HepG2 (cell line): ENCODE data around the gene CHCHD6. TPM values are rescaled to one million over a fixed set of nuclear protein-coding genes. Genes with fewer than 3 reads are reported as not detected.

Experiments
- ATAC-seq: fragments of 200-7000 bp; cut with Tn5 transposase; 3 replicates; pipeline ENCODE4 v1.9.1; 2020; ENCODE audit warnings: mild to moderate bottlenecking, moderate library complexity
- BruUV-seq: library from RNA; stranded (reverse); fragments of 400-500 nt; replicated peaks from 2 replicates; lab custom pipeline; 2021; lab: Mats Ljungman, UMichigan
- CTCF ChIA-PET: fragments of 300-600 bp; formaldehyde crosslinking; extraction: SDS; loops from one replicate; lab custom pipeline; 2021; ENCODE audit warnings: low total read pairs, inconsistent platforms, low intra/inter-chr PET ratio; lab: Yijun Ruan, JAX
- POLR2A ChIA-PET: fragments of 350-600 bp; sonication (Branson Sonifier 250); formaldehyde crosslinking; loops from one replicate; lab custom pipeline; 2020; ENCODE audit warnings: antibody characterized with exemption, inconsistent platforms; lab: Yijun Ruan, JAX
- DNase-seq: peaks from one replicate; pipeline ENCODE4 v3.0.0-alpha.2; 2015; ENCODE audit warnings: low spot score
- FAIRE-seq: peaks from 3 replicates; lab custom pipeline; 2011; peaks lifted over from hg19 to GRCh38; lab: Jason Lieb, UNC
- H2AFZ ChIP-seq: one replicate; pipeline ENCODE4 v1.6.1; 2011; ENCODE audit warnings: low read length, inconsistent platforms
- H3K27ac ChIP-seq: fragments of 300-600 bp; 3 replicates; pipeline ENCODE4 v1.8.0; 2011; ENCODE audit warnings: mixed run types, mild to moderate bottlenecking, mixed read lengths, low read length, inconsistent platforms; ENCODE audit not compliant: insufficient read depth; ENCODE audit errors: extremely low read length
- H3K27me3 ChIP-seq, 2 experiments: fragments of 200-600 bp in 1 of 2; 2 replicates in 1 of 2; 3 replicates in 1 of 2; pipeline versions ENCODE4 v1.6.0 to v1.8.0; 2011; ENCODE audit warnings: low read length in 2 of 2, mild to moderate bottlenecking in 2 of 2, moderate library complexity in 2 of 2, inconsistent platforms in 1 of 2; ENCODE audit not compliant: insufficient read depth in 2 of 2, control insufficient read depth in 1 of 2
- H3K36me3 ChIP-seq, 2 experiments: fragments of 200-600 bp in 1 of 2; replicated peaks in 1 of 2; 2 replicates in 1 of 2; 3 replicates in 1 of 2; pipeline versions ENCODE4 v1.5.1 to v1.8.0; 2011; ENCODE audit warnings: low read length in 2 of 2, inconsistent platforms in 1 of 2; ENCODE audit not compliant: insufficient read depth in 2 of 2, control insufficient read depth in 1 of 2
- H3K4me1 ChIP-seq: 2 replicates; pipeline ENCODE4 v1.5.1; 2012; ENCODE audit warnings: low read length, inconsistent platforms; ENCODE audit not compliant: insufficient read depth
- H3K4me2 ChIP-seq: 2 replicates; pipeline ENCODE4 v1.6.0; 2011; ENCODE audit warnings: low read depth, low read length, inconsistent platforms
- H3K4me3 ChIP-seq, 3 experiments: fragments of 200-600 bp in 1 of 3; sonication (generic), shearing (Covaris generic) in 1 of 3; replicated peaks in 1 of 3; 2 replicates each; pipeline ENCODE4 v1.5.1; 2011 to 2016; ENCODE audit warnings: low read length in 3 of 3, inconsistent platforms in 2 of 3, low read depth in 2 of 3, mild to moderate bottlenecking in 2 of 3, control low read depth in 1 of 3, mixed read lengths in 1 of 3; ENCODE audit not compliant: insufficient read depth in 1 of 3
- H3K79me2 ChIP-seq: one replicate; pipeline ENCODE4 v1.6.1; 2011; ENCODE audit warnings: low read length, inconsistent platforms; ENCODE audit not compliant: insufficient read depth
- H3K9ac ChIP-seq: 2 replicates; pipeline ENCODE4 v1.6.0; 2011; ENCODE audit warnings: mild to moderate bottlenecking, low read depth, low read length, inconsistent platforms; ENCODE audit not compliant: insufficient read depth
- H3K9me3 ChIP-seq: 2 replicates; pipeline ENCODE4 v1.5.1; 2012; ENCODE audit warnings: mild to moderate bottlenecking, low read length
- H4K20me1 ChIP-seq: 2 replicates; pipeline ENCODE4 v1.6.0; 2011; ENCODE audit warnings: inconsistent platforms, mild to moderate bottlenecking, low read length, moderate library complexity; ENCODE audit not compliant: insufficient read depth
- ARID2 ChIP-seq: sonication (generic); formaldehyde crosslinking; IDR thresholded peaks from 2 replicates; pipeline ENCODE4 v1.8.1; 2022; ENCODE audit warnings: mild to moderate bottlenecking, missing genetic modification reagents, borderline replicate concordance
- CEBPB ChIP-seq: IDR thresholded peaks from 2 replicates; pipeline ENCODE4 v1.6.1; 2011; ENCODE audit warnings: low read depth, low read length, improper control_type of control experiment, borderline replicate concordance
- CENPX ChIP-seq: sonication (generic); formaldehyde crosslinking; IDR thresholded peaks from 2 replicates; pipeline ENCODE4 v1.9.0; 2021; ENCODE audit warnings: mild to moderate bottlenecking, missing genetic modification reagents, moderate library complexity
- PBX2 ChIP-seq: IDR thresholded peaks from 2 replicates; pipeline ENCODE4 v1.6.1; 2016; ENCODE audit warnings: control low read depth
- TFAP4 ChIP-seq: sonication (generic); IDR thresholded peaks from 2 replicates; pipeline ENCODE4 v1.6.1; 2016; ENCODE audit warnings: low read depth, borderline replicate concordance
- ZNF343 ChIP-seq: sonication (generic); formaldehyde crosslinking; IDR thresholded peaks from 2 replicates; pipeline ENCODE4 v1.4.0; 2020; ENCODE audit warnings: mild to moderate bottlenecking, missing genetic modification reagents
- ZNF350 ChIP-seq: sonication (generic); formaldehyde crosslinking; IDR thresholded peaks from 2 replicates; pipeline ENCODE4 v1.4.0; 2020; ENCODE audit warnings: mild to moderate bottlenecking, low read depth, missing genetic modification reagents, borderline replicate concordance
- ZNF720 ChIP-seq: sonication (generic); formaldehyde crosslinking; IDR thresholded peaks from 2 replicates; pipeline ENCODE4 v1.4.0; 2020; ENCODE audit warnings: missing genetic modification reagents
- ZNF883 ChIP-seq: sonication (generic); formaldehyde crosslinking; IDR thresholded peaks from 2 replicates; pipeline ENCODE4 v1.5.1; 2020; ENCODE audit warnings: mild to moderate bottlenecking, missing genetic modification reagents; ENCODE audit errors: not compliant biosample characterization
- ZZZ3 ChIP-seq: sonication (generic); formaldehyde crosslinking; IDR thresholded peaks from 2 replicates; pipeline ENCODE4 v1.4.0; 2020; ENCODE audit warnings: missing genetic modification reagents, mild to moderate bottlenecking, borderline replicate concordance
- WGBS: methylation state at CpG from one replicate; pipeline ENCODE4 v1.1.6; 2017; ENCODE audit warnings: low lambda C conversion rate; 5-methylcytosine and 5-hydroxymethylcytosine counted together
- in situ Hi-C: cut with HindIII; loops from 2 replicates; pipeline ENCODE4 v1.10.0; 2017; ENCODE audit warnings: low pct_unique_long_range_greater_than_20kb; ENCODE audit not compliant: extremely low pct_ligation_motif_present
- intact Hi-C: fragments of 100-400 bp; cut with micrococcal nuclease; formaldehyde crosslinking; loops from one replicate; pipeline ENCODE4 v1.10.0; 2022; ENCODE audit not compliant: unreplicated experiment
- polyA plus RNA-seq, 8 experiments: library from polyadenylated mRNA; depleted of rRNA in 3 of 8; stranded (reverse) in 7 of 8; unstranded in 1 of 8; fragments of >200 nt; fragmentation: Illumina TruSeq in 4 of 8; extraction: Trizol in 4 of 8; gene quantifications; 2 replicates each; pipeline versions ENCODE4 v1.2.1 to v1.2.3, GENCODE V29; 2011 to 2016; ENCODE audit warnings: low read depth in 4 of 8, missing spikeins in 1 of 8, mixed read lengths in 1 of 8; ENCODE audit not compliant: insufficient read depth in 1 of 8
- total RNA-seq, 5 experiments: library from RNA; depleted of rRNA; stranded (reverse); fragments of >200 nt; fragmentation: Illumina TruSeq; extraction: Trizol; gene quantifications; 2 replicates each; pipeline ENCODE4 v1.2.3, GENCODE V29; 2016; ENCODE audit warnings: low read depth in 1 of 5

Gene CHCHD6
- total and polyA plus RNA-seq, 2 of the 13 experiments (the other 11 are each of a cell fraction or from before 2014, with no cell fraction given) = 20.3 to 20.8 TPM

DNA sequence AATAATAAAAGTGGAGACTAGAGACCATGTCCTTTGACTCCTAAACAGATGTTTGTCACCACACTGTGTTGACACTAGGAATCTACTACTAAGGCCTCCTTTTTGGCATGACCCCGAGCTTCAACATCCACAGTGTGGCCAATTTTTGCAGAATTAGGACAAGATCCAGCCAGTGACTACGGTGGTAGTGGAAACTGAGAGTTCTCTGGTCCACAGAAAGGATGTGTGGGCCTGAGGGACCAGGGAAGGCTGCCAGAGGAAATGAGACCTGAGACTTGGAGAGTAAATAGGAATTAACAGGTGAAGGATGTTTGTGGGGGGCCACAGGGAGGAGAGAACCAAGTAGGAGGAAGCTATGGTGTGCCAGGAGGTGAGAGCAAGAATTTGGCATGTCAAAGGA, 122.7 kb downstream of the CHCHD6 start (continued):
- TF ChIP-seq PBX2 (CRISPR knock-in tag) = no peak

DNA sequence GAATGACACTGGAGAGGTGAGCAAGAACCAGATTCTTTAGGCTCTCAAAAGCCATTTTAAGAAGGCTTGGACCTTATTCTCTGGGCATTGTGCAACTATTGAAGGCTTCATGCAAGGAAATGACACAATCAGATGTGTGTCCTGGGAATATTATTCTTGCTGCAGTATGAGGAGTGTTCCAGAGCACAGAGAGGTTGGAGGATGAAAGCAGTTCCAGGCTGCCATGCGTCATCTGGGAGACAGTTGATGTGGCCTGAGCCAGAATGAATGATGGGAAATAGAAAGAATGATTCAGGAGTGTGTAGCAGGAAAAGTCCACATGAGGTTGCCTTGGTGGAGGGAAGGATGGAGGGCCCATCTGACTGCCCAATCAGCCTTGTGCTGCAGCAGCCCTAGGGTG, 123.1 kb downstream of the CHCHD6 start:
- ATAC-seq (no peak), FAIRE-seq (no peak), DNase-seq (no peak)
- in situ Hi-C loops (no loop called here), intact Hi-C loops (no loop called here)
- Histone ChIP-seq H3K4me3 (no peak overlapping the region), H3K27me3 (no peaks in the 10 kb centered on the region), H3K36me3 (no peaks in the 10 kb centered on the region), H3K9ac (no peak overlapping the region), H2AFZ (no peak overlapping the region), H3K4me2 (no peak overlapping the region), H4K20me1 (no peaks in the 10 kb centered on the region), H3K79me2 (no peaks in the 10 kb centered on the region), H3K9me3 (0 out of 2 replicates have a peak, but pooled peaks cover under 1% of the 10 kb centered on the region)
- ChIA-PET POLR2A (no interaction called here), CTCF (no interaction called here)
- no TSS peak for BruUV-seq
- WGBS = 95% methylated on average over 1 of the region's 1 CpG
- TF ChIP-seq ZNF350 (CRISPR knock-in tag) = no peak
- no peak for TF ChIP-seq ZNF883
- TF ChIP-seq ZNF343 = no peak
- TF ChIP-seq CEBPB = peak; percentile 19; the same call in 1 of the 2 replicates
- no peak for TF ChIP-seq ZZZ3 (CRISPR knock-in tag)
- TF ChIP-seq TFAP4 = no peak
- no peak for TF ChIP-seq ARID2 (CRISPR knock-in tag)
- no peak for TF ChIP-seq ZNF720 (CRISPR knock-in tag)
- no peak for TF ChIP-seq CENPX (CRISPR knock-in tag)
- TF ChIP-seq, all 625 proteins: peak for 1
- Histone ChIP-seq H3K4me1 (no peaks in the 10 kb centered on the region), H3K27ac (no peak overlapping the region)
